Measurements from ENCODE around the gene NPRL2.

Gene NPRL2

GRCh38 chr3:50357481-50357880 is 6.9 kb upstream of the NPRL2 start:
- no peak for TF ChIP-seq TAF1 (IDR thresholded peaks at IDR 0.05; ENCODE audit: borderline replicate concordance, insufficient read depth, low read length)
- no peak for TF ChIP-seq SIN3A (IDR thresholded peaks at IDR 0.05; ENCODE audit: borderline replicate concordance, insufficient read depth, low read length)

- TF ChIP-seq POLR2AphosphoS5 (IDR thresholded peaks at IDR 0.05; ENCODE audit: low read depth, low read length): no peak
- TF ChIP-seq FOXP2 (optimal IDR thresholded peaks at IDR 0.05; ENCODE audit: borderline replicate concordance, extremely low read depth, extremely low read length, insufficient read depth): no peak
- no peak for TF ChIP-seq REST (IDR thresholded peaks at IDR 0.05; ENCODE audit: insufficient read depth in 1 of 2, low read depth in 2 of 2, low read length in 2 of 2)
- TF ChIP-seq TAF1 (IDR thresholded peaks at IDR 0.05; ENCODE audit: borderline replicate concordance, insufficient read depth, low read length): no peak
- TF ChIP-seq SIN3A (IDR thresholded peaks at IDR 0.05; ENCODE audit: borderline replicate concordance, insufficient read depth, low read length): no peak; the same call in 1 of the 2 replicates
These were observed 6.0 kb upstream of the NPRL2 start for GRCh38 chr3:50356553-50356952.

- no peak for TF ChIP-seq FOXP2 (optimal IDR thresholded peaks at IDR 0.05; ENCODE audit: borderline replicate concordance, extremely low read depth, extremely low read length, insufficient read depth)
These were observed 5.4 kb upstream of the NPRL2 start for GRCh38 chr3:50355829-50356552.

- no peak for TF ChIP-seq POLR2AphosphoS5 (IDR thresholded peaks at IDR 0.05; ENCODE audit: low read depth, low read length)
- TF ChIP-seq REST (IDR thresholded peaks at IDR 0.05; ENCODE audit: insufficient read depth in 1 of 2, low read depth in 2 of 2, low read length in 2 of 2): no peak
- TF ChIP-seq FOXP2 (optimal IDR thresholded peaks at IDR 0.05; ENCODE audit: borderline replicate concordance, extremely low read depth, extremely low read length, insufficient read depth): no peak
- no peak for TF ChIP-seq SIN3A (IDR thresholded peaks at IDR 0.05; ENCODE audit: borderline replicate concordance, insufficient read depth, low read length)
- no peak for TF ChIP-seq TAF1 (IDR thresholded peaks at IDR 0.05; ENCODE audit: borderline replicate concordance, insufficient read depth, low read length)
These were observed 4.3 kb upstream of the NPRL2 start for GRCh38 chr3:50354850-50355249.

- TF ChIP-seq POLR2AphosphoS5 (IDR thresholded peaks at IDR 0.05; ENCODE audit: low read depth, low read length): no peak
- no peak for TF ChIP-seq TAF1 (IDR thresholded peaks at IDR 0.05; ENCODE audit: borderline replicate concordance, insufficient read depth, low read length)
- no peak for TF ChIP-seq SIN3A (IDR thresholded peaks at IDR 0.05; ENCODE audit: borderline replicate concordance, insufficient read depth, low read length)
- TF ChIP-seq FOXP2 (optimal IDR thresholded peaks at IDR 0.05; ENCODE audit: borderline replicate concordance, extremely low read depth, extremely low read length, insufficient read depth): no peak
- no peak for TF ChIP-seq REST (IDR thresholded peaks at IDR 0.05; ENCODE audit: insufficient read depth in 1 of 2, low read depth in 2 of 2, low read length in 2 of 2)
These were observed 3.7 kb upstream of the NPRL2 start for GRCh38 chr3:50354186-50354764.

- no peak for TF ChIP-seq SIN3A (IDR thresholded peaks at IDR 0.05; ENCODE audit: borderline replicate concordance, insufficient read depth, low read length)
- no peak for TF ChIP-seq POLR2AphosphoS5 (IDR thresholded peaks at IDR 0.05; ENCODE audit: low read depth, low read length)
- no peak for TF ChIP-seq FOXP2 (optimal IDR thresholded peaks at IDR 0.05; ENCODE audit: borderline replicate concordance, extremely low read depth, extremely low read length, insufficient read depth)
- TF ChIP-seq REST (IDR thresholded peaks at IDR 0.05; ENCODE audit: insufficient read depth in 1 of 2, low read depth in 2 of 2, low read length in 2 of 2): no peak
- TF ChIP-seq TAF1 (IDR thresholded peaks at IDR 0.05; ENCODE audit: borderline replicate concordance, insufficient read depth, low read length): no peak
These were observed 2.9 kb upstream of the NPRL2 start for GRCh38 chr3:50353245-50354004.

Measured in PFSK-1 (cell line).